K562 (cell line): ENCODE data around the gene XKR7. TPM values are rescaled to one million over a fixed set of nuclear protein-coding genes. Genes with fewer than 3 reads are reported as not detected.

ENCODE experiments used
- BDP1 ChIP-seq: IDR thresholded peaks from 3 replicates; pipeline ENCODE4 v1.6.1; 2011; ENCODE audit not compliant: insufficient read length, insufficient read depth
- CCNT2 ChIP-seq: IDR thresholded peaks from 2 replicates; pipeline ENCODE4 v1.6.1; 2011; ENCODE audit warnings: borderline replicate concordance, low read depth, mild to moderate bottlenecking, moderate library complexity, mixed read lengths, low read length; ENCODE audit not compliant: insufficient read length; ENCODE audit errors: extremely low read depth
- KLF6 ChIP-seq: fragments of 250-450 bp; sonication (Bioruptor Pico); IDR thresholded peaks from 2 replicates; pipeline ENCODE4 v1.4.0; 2020; ENCODE audit warnings: mild to moderate bottlenecking, moderate library complexity, borderline replicate concordance
- NUFIP1 ChIP-seq: fragments of 450-650 bp; IDR thresholded peaks from 2 replicates; pipeline ENCODE4 v1.6.1; 2018; ENCODE audit not compliant: partially characterized antibody
- RB1 ChIP-seq: fragments of 450-650 bp; IDR thresholded peaks from 2 replicates; pipeline ENCODE4 v1.6.1; 2017; ENCODE audit warnings: low read depth, mild to moderate bottlenecking
- TOE1 ChIP-seq, 2 experiments: fragments of 450-650 bp in 1 of 2; sonication (generic) in 1 of 2; formaldehyde crosslinking in 1 of 2; IDR thresholded peaks; 2 replicates each; pipeline versions ENCODE4 v1.7.1 to v1.8.0; 2016 to 2022; ENCODE audit warnings: borderline replicate concordance in 2 of 2, mild to moderate bottlenecking in 2 of 2, antibody characterized with exemption in 1 of 2, inconsistent platforms in 1 of 2, low read depth in 1 of 2, missing genetic modification reagents in 1 of 2, moderate library complexity in 1 of 2
- WHSC1 ChIP-seq: IDR thresholded peaks from one replicate; pipeline ENCODE4 v1.6.1; 2012; ENCODE audit warnings: low read length, control low read depth, inconsistent platforms
- ZNF316 ChIP-seq: fragments of 450-650 bp; IDR thresholded peaks from 2 replicates; pipeline ENCODE4 v1.6.1; 2016
- polyA plus RNA-seq, 8 experiments: library from polyadenylated mRNA; depleted of rRNA in 4 of 8; stranded (reverse) in 5 of 8; unstranded in 3 of 8; fragments of >200 nt; fragmentation: Nextera tagmentation in 2 of 8; fragmentation: Illumina TruSeq in 1 of 8; extraction: Ambion mirVana in 2 of 8; extraction: Trizol in 1 of 8; gene quantifications; 2 replicates each; pipeline versions ENCODE4 v1.2.1 to v1.2.3, GENCODE V29; 2011 to 2014; ENCODE audit warnings: inconsistent platforms in 1 of 8, missing spikeins in 1 of 8
- total RNA-seq, 7 experiments: library from RNA; depleted of rRNA in 6 of 7; stranded (reverse); fragments of >200 nt in 6 of 7; fragmentation: Illumina TruSeq in 2 of 7; extraction: Trizol in 2 of 7; gene quantifications; 2 replicates each; pipeline versions ENCODE4 v1.2.1 to v1.2.3, GENCODE V29; 2011 to 2021; ENCODE audit warnings: low replicate concordance in 1 of 7
- TF ChIP-seq, protein P1 (sequence below): IDR thresholded peaks from 3 replicates; pipeline ENCODE4 v1.6.1; 2011; ENCODE audit warnings: borderline replicate concordance, mild to moderate bottlenecking, moderate library complexity; ENCODE audit not compliant: insufficient read length; ENCODE audit errors: extremely low read depth
- TF ChIP-seq, protein P2 (sequence below), 2 experiments: fragments of 450-650 bp in 1 of 2; sonication (generic) in 1 of 2; formaldehyde crosslinking in 1 of 2; IDR thresholded peaks; 2 replicates each; pipeline versions ENCODE4 v1.7.1 to v1.9.0; 2016 to 2022; ENCODE audit warnings: inconsistent platforms in 1 of 2, mild to moderate bottlenecking in 1 of 2, missing genetic modification reagents in 1 of 2
- TF ChIP-seq, protein P3 (sequence below): fragments of 250-450 bp; sonication (Bioruptor Pico); IDR thresholded peaks from 2 replicates; pipeline ENCODE4 v1.5.0; 2022; ENCODE audit warnings: mild to moderate bottlenecking

Gene XKR7
- total and polyA plus RNA-seq, 9 of the 15 experiments (the other 6 are each of a cell fraction or from before 2014, with no cell fraction given): 0.02 TPM; not detected in 8

DNA sequence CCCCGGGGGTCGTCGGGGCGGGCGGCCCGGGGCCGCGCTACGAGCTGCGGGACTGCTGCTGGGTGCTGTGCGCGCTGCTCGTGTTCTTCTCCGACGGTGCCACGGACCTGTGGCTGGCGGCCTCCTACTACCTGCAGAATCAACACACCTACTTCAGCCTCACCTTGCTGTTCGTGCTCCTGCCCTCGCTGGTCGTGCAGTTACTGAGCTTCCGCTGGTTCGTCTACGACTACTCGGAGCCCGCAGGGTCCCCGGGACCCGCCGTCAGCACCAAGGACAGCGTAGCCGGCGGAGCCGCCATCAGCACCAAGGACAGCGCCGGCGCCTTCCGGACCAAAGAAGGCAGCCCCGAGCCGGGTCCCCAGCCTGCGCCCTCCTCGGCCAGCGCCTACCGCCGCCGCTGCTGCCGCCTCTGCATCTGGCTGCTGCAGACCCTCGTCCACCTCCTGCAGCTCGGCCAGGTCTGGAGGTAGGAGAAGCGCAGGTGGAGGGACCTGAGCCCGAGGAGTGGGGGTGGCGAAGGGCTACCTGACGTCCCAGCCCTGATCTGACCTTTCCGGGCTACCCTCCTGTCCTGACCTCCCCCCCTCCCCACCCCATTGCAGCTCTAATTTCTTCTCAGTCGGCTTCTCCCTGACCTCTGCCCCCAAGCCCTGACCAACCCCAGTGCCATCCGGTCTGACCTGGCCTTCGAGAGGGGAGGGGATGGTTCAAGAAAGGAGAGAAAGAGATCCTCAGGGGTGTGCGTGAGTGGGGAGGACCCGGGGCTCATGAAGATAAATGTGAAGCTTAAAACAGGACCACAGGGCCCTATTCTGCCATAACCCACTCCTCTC is 558 bp downstream of the XKR7 start (continued):
- TF ChIP-seq, protein P1, sequence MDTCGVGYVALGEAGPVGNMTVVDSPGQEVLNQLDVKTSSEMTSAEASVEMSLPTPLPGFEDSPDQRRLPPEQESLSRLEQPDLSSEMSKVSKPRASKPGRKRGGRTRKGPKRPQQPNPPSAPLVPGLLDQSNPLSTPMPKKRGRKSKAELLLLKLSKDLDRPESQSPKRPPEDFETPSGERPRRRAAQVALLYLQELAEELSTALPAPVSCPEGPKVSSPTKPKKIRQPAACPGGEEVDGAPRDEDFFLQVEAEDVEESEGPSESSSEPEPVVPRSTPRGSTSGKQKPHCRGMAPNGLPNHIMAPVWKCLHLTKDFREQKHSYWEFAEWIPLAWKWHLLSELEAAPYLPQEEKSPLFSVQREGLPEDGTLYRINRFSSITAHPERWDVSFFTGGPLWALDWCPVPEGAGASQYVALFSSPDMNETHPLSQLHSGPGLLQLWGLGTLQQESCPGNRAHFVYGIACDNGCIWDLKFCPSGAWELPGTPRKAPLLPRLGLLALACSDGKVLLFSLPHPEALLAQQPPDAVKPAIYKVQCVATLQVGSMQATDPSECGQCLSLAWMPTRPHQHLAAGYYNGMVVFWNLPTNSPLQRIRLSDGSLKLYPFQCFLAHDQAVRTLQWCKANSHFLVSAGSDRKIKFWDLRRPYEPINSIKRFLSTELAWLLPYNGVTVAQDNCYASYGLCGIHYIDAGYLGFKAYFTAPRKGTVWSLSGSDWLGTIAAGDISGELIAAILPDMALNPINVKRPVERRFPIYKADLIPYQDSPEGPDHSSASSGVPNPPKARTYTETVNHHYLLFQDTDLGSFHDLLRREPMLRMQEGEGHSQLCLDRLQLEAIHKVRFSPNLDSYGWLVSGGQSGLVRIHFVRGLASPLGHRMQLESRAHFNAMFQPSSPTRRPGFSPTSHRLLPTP: no peak
- TF ChIP-seq TOE1 (IDR thresholded peaks at IDR 0.05; ENCODE audit: borderline replicate concordance) (no peak), TOE1 (CRISPR knock-in tag; IDR thresholded peaks at IDR 0.05; ENCODE audit: borderline replicate concordance, low read depth) (peak; percentile 100), WHSC1 (no peak), BDP1 (no peak), ZNF316 (no peak), CCNT2 (no peak), NUFIP1 (no peak), RB1 (peak; percentile 93), KLF6 (CRISPR knock-in tag) (peak; percentile 82; the same call in 1 of the 2 replicates)
- TF ChIP-seq, protein P2, sequence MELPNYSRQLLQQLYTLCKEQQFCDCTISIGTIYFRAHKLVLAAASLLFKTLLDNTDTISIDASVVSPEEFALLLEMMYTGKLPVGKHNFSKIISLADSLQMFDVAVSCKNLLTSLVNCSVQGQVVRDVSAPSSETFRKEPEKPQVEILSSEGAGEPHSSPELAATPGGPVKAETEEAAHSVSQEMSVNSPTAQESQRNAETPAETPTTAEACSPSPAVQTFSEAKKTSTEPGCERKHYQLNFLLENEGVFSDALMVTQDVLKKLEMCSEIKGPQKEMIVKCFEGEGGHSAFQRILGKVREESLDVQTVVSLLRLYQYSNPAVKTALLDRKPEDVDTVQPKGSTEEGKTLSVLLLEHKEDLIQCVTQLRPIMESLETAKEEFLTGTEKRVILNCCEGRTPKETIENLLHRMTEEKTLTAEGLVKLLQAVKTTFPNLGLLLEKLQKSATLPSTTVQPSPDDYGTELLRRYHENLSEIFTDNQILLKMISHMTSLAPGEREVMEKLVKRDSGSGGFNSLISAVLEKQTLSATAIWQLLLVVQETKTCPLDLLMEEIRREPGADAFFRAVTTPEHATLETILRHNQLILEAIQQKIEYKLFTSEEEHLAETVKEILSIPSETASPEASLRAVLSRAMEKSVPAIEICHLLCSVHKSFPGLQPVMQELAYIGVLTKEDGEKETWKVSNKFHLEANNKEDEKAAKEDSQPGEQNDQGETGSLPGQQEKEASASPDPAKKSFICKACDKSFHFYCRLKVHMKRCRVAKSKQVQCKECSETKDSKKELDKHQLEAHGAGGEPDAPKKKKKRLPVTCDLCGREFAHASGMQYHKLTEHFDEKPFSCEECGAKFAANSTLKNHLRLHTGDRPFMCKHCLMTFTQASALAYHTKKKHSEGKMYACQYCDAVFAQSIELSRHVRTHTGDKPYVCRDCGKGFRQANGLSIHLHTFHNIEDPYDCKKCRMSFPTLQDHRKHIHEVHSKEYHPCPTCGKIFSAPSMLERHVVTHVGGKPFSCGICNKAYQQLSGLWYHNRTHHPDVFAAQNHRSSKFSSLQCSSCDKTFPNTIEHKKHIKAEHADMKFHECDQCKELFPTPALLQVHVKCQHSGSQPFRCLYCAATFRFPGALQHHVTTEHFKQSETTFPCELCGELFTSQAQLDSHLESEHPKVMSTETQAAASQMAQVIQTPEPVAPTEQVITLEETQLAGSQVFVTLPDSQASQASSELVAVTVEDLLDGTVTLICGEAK (IDR thresholded peaks at IDR 0.05): peak; percentile 94
- TF ChIP-seq, protein P2 (CRISPR knock-in tag; IDR thresholded peaks at IDR 0.05): peak; percentile 91
- TF ChIP-seq, protein P3, sequence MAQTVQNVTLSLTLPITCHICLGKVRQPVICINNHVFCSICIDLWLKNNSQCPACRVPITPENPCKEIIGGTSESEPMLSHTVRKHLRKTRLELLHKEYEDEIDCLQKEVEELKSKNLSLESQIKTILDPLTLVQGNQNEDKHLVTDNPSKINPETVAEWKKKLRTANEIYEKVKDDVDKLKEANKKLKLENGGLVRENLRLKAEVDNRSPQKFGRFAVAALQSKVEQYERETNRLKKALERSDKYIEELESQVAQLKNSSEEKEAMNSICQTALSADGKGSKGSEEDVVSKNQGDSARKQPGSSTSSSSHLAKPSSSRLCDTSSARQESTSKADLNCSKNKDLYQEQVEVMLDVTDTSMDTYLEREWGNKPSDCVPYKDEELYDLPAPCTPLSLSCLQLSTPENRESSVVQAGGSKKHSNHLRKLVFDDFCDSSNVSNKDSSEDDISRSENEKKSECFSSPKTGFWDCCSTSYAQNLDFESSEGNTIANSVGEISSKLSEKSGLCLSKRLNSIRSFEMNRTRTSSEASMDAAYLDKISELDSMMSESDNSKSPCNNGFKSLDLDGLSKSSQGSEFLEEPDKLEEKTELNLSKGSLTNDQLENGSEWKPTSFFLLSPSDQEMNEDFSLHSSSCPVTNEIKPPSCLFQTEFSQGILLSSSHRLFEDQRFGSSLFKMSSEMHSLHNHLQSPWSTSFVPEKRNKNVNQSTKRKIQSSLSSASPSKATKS: no peak
